Measurements from ENCODE around the gene FGF14. TPM values are rescaled to one million over a fixed set of nuclear protein-coding genes. Genes with fewer than 3 reads are reported as not detected.

The FGF14 gene
- total RNA-seq, 1 experiment from 2014 or later, result not detected

DNA sequence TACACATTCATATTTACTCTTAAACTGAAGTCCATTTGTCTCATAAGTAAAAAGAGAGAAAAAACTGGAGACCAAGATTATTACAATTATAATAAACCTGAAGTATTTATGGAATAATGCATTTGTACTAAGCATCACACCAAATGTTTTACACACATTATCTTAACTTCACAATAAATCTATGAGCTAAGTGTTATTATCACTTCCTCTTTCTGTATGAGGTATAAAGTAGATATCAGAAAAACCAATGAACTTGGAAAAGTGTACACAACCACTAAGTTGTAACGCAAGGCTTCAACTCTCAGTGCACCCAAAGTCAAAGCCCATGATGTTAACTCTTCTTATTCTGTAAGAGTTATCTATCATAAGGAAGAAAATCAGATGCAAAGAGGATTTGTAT is 274.7 kb downstream of the FGF14 start:
- peaks cover 56% of the 10 kb centered on the region for H3K27me3 ChIP-seq (ENCODE audit: low read length)
- ChIA-PET CTCF (no interaction called here), POLR2A (ENCODE audit: unreplicated experiment) (no interaction called here)

DNA sequence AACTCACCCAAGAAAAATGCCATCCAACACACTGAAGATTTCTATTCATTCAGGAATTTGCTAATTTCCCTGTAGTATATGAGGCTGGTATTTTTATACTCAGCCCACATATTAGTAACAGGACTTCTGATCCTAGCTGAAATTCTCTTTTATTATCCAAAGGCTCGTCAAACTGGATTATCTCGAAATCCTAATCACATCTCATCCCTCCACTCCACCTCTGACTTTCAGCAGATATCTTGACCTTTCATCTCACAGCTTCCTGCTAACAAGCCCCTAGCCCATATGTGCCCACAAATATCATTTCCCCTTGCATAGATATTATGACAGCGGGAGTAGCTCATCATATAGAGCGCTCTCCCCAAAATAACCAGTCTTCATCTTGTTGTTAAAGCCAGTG is 279.7 kb downstream of the FGF14 start:
- no TSS peak for BruUV-seq (replicated peaks)
- no peak overlapping the region for H2AFZ ChIP-seq (ENCODE audit: low read length)
- intact Hi-C loops (cut with micrococcal nuclease), result no loop called here
- no peak overlapping the region for H3K9ac ChIP-seq (ENCODE audit: low read length)
- ChIA-PET POLR2A (ENCODE audit: unreplicated experiment) (no interaction called here), CTCF (no interaction called here)
- no peaks in the 10 kb centered on the region for H3K9me3 ChIP-seq (ENCODE audit: low read length)
- no peak overlapping the region for H3K4me3 ChIP-seq (ENCODE audit: low read length)
- DNase-seq, result no peak
- TF ChIP-seq EZH2 (IDR thresholded peaks at IDR 0.05; ENCODE audit: low read length, unreplicated experiment), result no peak
- TF ChIP-seq, protein P1, sequence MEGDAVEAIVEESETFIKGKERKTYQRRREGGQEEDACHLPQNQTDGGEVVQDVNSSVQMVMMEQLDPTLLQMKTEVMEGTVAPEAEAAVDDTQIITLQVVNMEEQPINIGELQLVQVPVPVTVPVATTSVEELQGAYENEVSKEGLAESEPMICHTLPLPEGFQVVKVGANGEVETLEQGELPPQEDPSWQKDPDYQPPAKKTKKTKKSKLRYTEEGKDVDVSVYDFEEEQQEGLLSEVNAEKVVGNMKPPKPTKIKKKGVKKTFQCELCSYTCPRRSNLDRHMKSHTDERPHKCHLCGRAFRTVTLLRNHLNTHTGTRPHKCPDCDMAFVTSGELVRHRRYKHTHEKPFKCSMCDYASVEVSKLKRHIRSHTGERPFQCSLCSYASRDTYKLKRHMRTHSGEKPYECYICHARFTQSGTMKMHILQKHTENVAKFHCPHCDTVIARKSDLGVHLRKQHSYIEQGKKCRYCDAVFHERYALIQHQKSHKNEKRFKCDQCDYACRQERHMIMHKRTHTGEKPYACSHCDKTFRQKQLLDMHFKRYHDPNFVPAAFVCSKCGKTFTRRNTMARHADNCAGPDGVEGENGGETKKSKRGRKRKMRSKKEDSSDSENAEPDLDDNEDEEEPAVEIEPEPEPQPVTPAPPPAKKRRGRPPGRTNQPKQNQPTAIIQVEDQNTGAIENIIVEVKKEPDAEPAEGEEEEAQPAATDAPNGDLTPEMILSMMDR (conservative IDR thresholded peaks at IDR 0.05; ENCODE audit: low read depth, low read length), result no peak
- no peak for TF ChIP-seq EZH2phosphoT487 (IDR thresholded peaks at IDR 0.05; ENCODE audit: borderline replicate concordance, low read length)
- H3K27me3 ChIP-seq (ENCODE audit: low read length), result peaks cover 54% of the 10 kb centered on the region
- no peaks in the 10 kb centered on the region for H3K79me2 ChIP-seq (ENCODE audit: low read length)
- H3K4me1 ChIP-seq (ENCODE audit: insufficient read depth, low read length), result no peaks in the 10 kb centered on the region
- H4K20me1 ChIP-seq (ENCODE audit: low read length), result no peaks in the 10 kb centered on the region
- H3K4me2 ChIP-seq (ENCODE audit: low read length), result no peak overlapping the region
- H3F3A ChIP-seq (ENCODE audit: low read length, unreplicated experiment), result no peaks in the 10 kb centered on the region
- no peak overlapping the region for H3K27ac ChIP-seq (ENCODE audit: low read length)
- H3K36me3 ChIP-seq (ENCODE audit: low read depth, low read length), result no peaks in the 10 kb centered on the region
- ATAC-seq, result no peak
- no peaks in the 10 kb centered on the region for H3K9me2 ChIP-seq (replicated peaks; ENCODE audit: low read length)

More for the DNA sequence above, 274.7 kb downstream of the FGF14 start:
- Histone ChIP-seq H3K36me3 (ENCODE audit: low read depth, low read length) (no peaks in the 10 kb centered on the region), H3K9me2 (replicated peaks; ENCODE audit: low read length) (no peaks in the 10 kb centered on the region), H3K9me3 (ENCODE audit: low read length) (no peaks in the 10 kb centered on the region), H3K27ac (ENCODE audit: low read length) (no peak overlapping the region), H3K4me3 (ENCODE audit: low read length) (no peak overlapping the region), H4K20me1 (ENCODE audit: low read length) (no peaks in the 10 kb centered on the region), H3K4me2 (ENCODE audit: low read length) (no peak overlapping the region), H3K4me1 (ENCODE audit: insufficient read depth, low read length) (no peaks in the 10 kb centered on the region), H3K9ac (ENCODE audit: low read length) (no peak overlapping the region), H3F3A (ENCODE audit: low read length, unreplicated experiment) (no peaks in the 10 kb centered on the region), H3K79me2 (ENCODE audit: low read length) (no peaks in the 10 kb centered on the region), H2AFZ (ENCODE audit: low read length) (no peak overlapping the region)
- BruUV-seq (replicated peaks), result no TSS peak
- no peak for ATAC-seq
- TF ChIP-seq EZH2 (IDR thresholded peaks at IDR 0.05; ENCODE audit: low read length, unreplicated experiment), result no peak
- TF ChIP-seq, protein P1 (conservative IDR thresholded peaks at IDR 0.05; ENCODE audit: low read depth, low read length), result no peak
- TF ChIP-seq EZH2phosphoT487 (IDR thresholded peaks at IDR 0.05; ENCODE audit: borderline replicate concordance, low read length), result no peak
- intact Hi-C loops (cut with micrococcal nuclease), result no loop called here
- DNase-seq, result no peak

DNA sequence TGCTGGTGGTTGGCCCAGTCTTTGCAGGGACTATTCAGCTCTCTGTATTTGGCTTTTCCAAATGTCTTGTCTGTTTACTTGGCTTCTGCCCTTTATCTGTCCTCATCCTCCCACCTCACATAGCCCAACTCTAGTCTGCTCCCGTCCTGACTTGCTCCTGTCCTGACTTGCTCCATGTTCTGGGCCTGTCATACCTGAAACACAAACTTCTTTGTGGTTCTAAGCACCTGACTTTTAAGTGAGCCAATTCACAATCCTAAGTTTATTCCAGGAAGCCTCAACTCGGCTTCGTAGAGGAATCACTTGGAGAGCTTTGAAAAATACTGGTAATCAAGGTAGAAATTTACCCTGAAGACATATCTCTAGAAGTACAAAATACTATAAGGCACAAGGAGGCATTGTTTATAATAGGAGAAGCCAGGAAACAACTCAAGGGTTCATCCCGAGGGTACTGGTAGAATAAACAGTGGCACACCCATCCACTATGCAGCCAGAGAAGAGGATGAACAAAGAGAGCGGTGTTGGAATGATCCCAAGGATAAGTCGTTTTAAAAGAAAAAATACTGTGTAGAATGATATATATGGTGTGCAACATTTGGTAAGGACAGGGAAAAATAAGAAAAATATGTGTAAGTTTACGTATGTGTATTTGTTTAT is 284.5 kb downstream of the FGF14 start:
- no peaks in the 10 kb centered on the region for H3F3A ChIP-seq (ENCODE audit: low read length, unreplicated experiment)
- H3K27ac ChIP-seq (ENCODE audit: low read length), result no peak overlapping the region
- no peak overlapping the region for H3K4me3 ChIP-seq (ENCODE audit: low read length)
- H3K27me3 ChIP-seq (ENCODE audit: low read length), result peaks cover 47% of the 10 kb centered on the region
- no peaks in the 10 kb centered on the region for H4K20me1 ChIP-seq (ENCODE audit: low read length)
- H3K4me1 ChIP-seq (ENCODE audit: insufficient read depth, low read length), result no peaks in the 10 kb centered on the region
- BruUV-seq (replicated peaks), result no TSS peak
- no peaks in the 10 kb centered on the region for H3K9me3 ChIP-seq (ENCODE audit: low read length)
- no peaks in the 10 kb centered on the region for H3K79me2 ChIP-seq (ENCODE audit: low read length)
- TF ChIP-seq EZH2phosphoT487 (IDR thresholded peaks at IDR 0.05; ENCODE audit: borderline replicate concordance, low read length), result no peak
- TF ChIP-seq, protein P1 (conservative IDR thresholded peaks at IDR 0.05; ENCODE audit: low read depth, low read length), result no peak
- no peak for TF ChIP-seq EZH2 (IDR thresholded peaks at IDR 0.05; ENCODE audit: low read length, unreplicated experiment)
- H3K36me3 ChIP-seq (ENCODE audit: low read depth, low read length), result no peaks in the 10 kb centered on the region
- CTCF ChIA-PET, result no interaction called here
- H3K4me2 ChIP-seq (ENCODE audit: low read length), result no peak overlapping the region
- DNase-seq (no peak), ATAC-seq (no peak)
- no peak overlapping the region for H3K9ac ChIP-seq (ENCODE audit: low read length)
- intact Hi-C loops (cut with micrococcal nuclease), result no loop called here
- no peaks in the 10 kb centered on the region for H3K9me2 ChIP-seq (replicated peaks; ENCODE audit: low read length)
- POLR2A ChIA-PET (ENCODE audit: unreplicated experiment), result no interaction called here
- no peak overlapping the region for H2AFZ ChIP-seq (ENCODE audit: low read length)

Data from PC-3 (cell line).